HepG2 (cell line): ENCODE results near the gene LPXN. TPM values are rescaled to one million over a fixed set of nuclear protein-coding genes. Genes with fewer than 3 reads are reported as not detected.

Experiments
- ATAC-seq: fragments of 200-7000 bp; cut with Tn5 transposase; 3 replicates; pipeline ENCODE4 v1.9.1; 2020; ENCODE audit warnings: mild to moderate bottlenecking, moderate library complexity
- BruUV-seq: library from RNA; stranded (reverse); fragments of 400-500 nt; replicated peaks from 2 replicates; lab custom pipeline; 2021; lab: Mats Ljungman, UMichigan
- CTCF ChIA-PET: fragments of 300-600 bp; formaldehyde crosslinking; extraction: SDS; loops from one replicate; lab custom pipeline; 2021; ENCODE audit warnings: low total read pairs, inconsistent platforms, low intra/inter-chr PET ratio; lab: Yijun Ruan, JAX
- POLR2A ChIA-PET: fragments of 350-600 bp; sonication (Branson Sonifier 250); formaldehyde crosslinking; loops from one replicate; lab custom pipeline; 2020; ENCODE audit warnings: antibody characterized with exemption, inconsistent platforms; lab: Yijun Ruan, JAX
- DNase-seq: peaks from one replicate; pipeline ENCODE4 v3.0.0-alpha.2; 2015; ENCODE audit warnings: low spot score
- FAIRE-seq: peaks from 3 replicates; lab custom pipeline; 2011; peaks lifted over from hg19 to GRCh38; lab: Jason Lieb, UNC
- H2AFZ ChIP-seq: one replicate; pipeline ENCODE4 v1.6.1; 2011; ENCODE audit warnings: low read length, inconsistent platforms
- H3K27ac ChIP-seq: fragments of 300-600 bp; 3 replicates; pipeline ENCODE4 v1.8.0; 2011; ENCODE audit warnings: mixed run types, mild to moderate bottlenecking, mixed read lengths, low read length, inconsistent platforms; ENCODE audit not compliant: insufficient read depth; ENCODE audit errors: extremely low read length
- H3K27me3 ChIP-seq, 2 experiments: fragments of 200-600 bp in 1 of 2; 2 replicates in 1 of 2; 3 replicates in 1 of 2; pipeline versions ENCODE4 v1.6.0 to v1.8.0; 2011; ENCODE audit warnings: low read length in 2 of 2, mild to moderate bottlenecking in 2 of 2, moderate library complexity in 2 of 2, inconsistent platforms in 1 of 2; ENCODE audit not compliant: insufficient read depth in 2 of 2, control insufficient read depth in 1 of 2
- H3K36me3 ChIP-seq, 2 experiments: fragments of 200-600 bp in 1 of 2; replicated peaks in 1 of 2; 2 replicates in 1 of 2; 3 replicates in 1 of 2; pipeline versions ENCODE4 v1.5.1 to v1.8.0; 2011; ENCODE audit warnings: low read length in 2 of 2, inconsistent platforms in 1 of 2; ENCODE audit not compliant: insufficient read depth in 2 of 2, control insufficient read depth in 1 of 2
- H3K4me1 ChIP-seq: 2 replicates; pipeline ENCODE4 v1.5.1; 2012; ENCODE audit warnings: low read length, inconsistent platforms; ENCODE audit not compliant: insufficient read depth
- H3K4me2 ChIP-seq: 2 replicates; pipeline ENCODE4 v1.6.0; 2011; ENCODE audit warnings: low read depth, low read length, inconsistent platforms
- H3K4me3 ChIP-seq, 3 experiments: fragments of 200-600 bp in 1 of 3; sonication (generic), shearing (Covaris generic) in 1 of 3; replicated peaks in 1 of 3; 2 replicates each; pipeline ENCODE4 v1.5.1; 2011 to 2016; ENCODE audit warnings: low read length in 3 of 3, inconsistent platforms in 2 of 3, low read depth in 2 of 3, mild to moderate bottlenecking in 2 of 3, control low read depth in 1 of 3, mixed read lengths in 1 of 3; ENCODE audit not compliant: insufficient read depth in 1 of 3
- H3K79me2 ChIP-seq: one replicate; pipeline ENCODE4 v1.6.1; 2011; ENCODE audit warnings: low read length, inconsistent platforms; ENCODE audit not compliant: insufficient read depth
- H3K9ac ChIP-seq: 2 replicates; pipeline ENCODE4 v1.6.0; 2011; ENCODE audit warnings: mild to moderate bottlenecking, low read depth, low read length, inconsistent platforms; ENCODE audit not compliant: insufficient read depth
- H3K9me3 ChIP-seq: 2 replicates; pipeline ENCODE4 v1.5.1; 2012; ENCODE audit warnings: mild to moderate bottlenecking, low read length
- H4K20me1 ChIP-seq: 2 replicates; pipeline ENCODE4 v1.6.0; 2011; ENCODE audit warnings: inconsistent platforms, mild to moderate bottlenecking, low read length, moderate library complexity; ENCODE audit not compliant: insufficient read depth
- CREM ChIP-seq, 2 experiments: sonication (generic) in 1 of 2; formaldehyde crosslinking in 1 of 2; IDR thresholded peaks; 2 replicates each; pipeline versions ENCODE4 v1.4.0 to v1.6.1; 2016 to 2020; ENCODE audit warnings: antibody characterized with exemption in 1 of 2, mild to moderate bottlenecking in 1 of 2, missing genetic modification reagents in 1 of 2
- DBP ChIP-seq: sonication (generic); formaldehyde crosslinking; IDR thresholded peaks from 2 replicates; pipeline ENCODE4 v1.4.0; 2020; ENCODE audit warnings: missing genetic modification reagents; ENCODE audit errors: not compliant biosample characterization
- EED ChIP-seq: sonication (generic); formaldehyde crosslinking; IDR thresholded peaks from 2 replicates; pipeline ENCODE4 v1.5.0; 2020; ENCODE audit warnings: mild to moderate bottlenecking, missing genetic modification reagents
- ETS1 ChIP-seq: sonication (generic); formaldehyde crosslinking; IDR thresholded peaks from 2 replicates; pipeline ENCODE4 v1.4.0; 2020; ENCODE audit warnings: missing genetic modification reagents
- NPAS2 ChIP-seq: sonication (generic); formaldehyde crosslinking; IDR thresholded peaks from 2 replicates; pipeline ENCODE4 v1.8.0; 2022; ENCODE audit warnings: mild to moderate bottlenecking, missing genetic modification reagents, borderline replicate concordance
- SOX13 ChIP-seq, 3 experiments: fragments of 450-650 bp in 1 of 3; sonication (generic) in 1 of 3; formaldehyde crosslinking in 1 of 3; IDR thresholded peaks in 2 of 3; conservative IDR thresholded peaks in 1 of 3; 2 replicates each; pipeline versions ENCODE4 v1.5.0 to v1.6.1; 2016 to 2020; ENCODE audit warnings: antibody characterized with exemption in 1 of 3, mild to moderate bottlenecking in 1 of 3, missing compliant biosample characterization in 1 of 3, missing genetic modification reagents in 1 of 3, moderate library complexity in 1 of 3
- TBX3 ChIP-seq: fragments of 450-650 bp; IDR thresholded peaks from 2 replicates; pipeline ENCODE4 v1.6.1; 2017; ENCODE audit warnings: antibody characterized with exemption, mild to moderate bottlenecking, inconsistent platforms, borderline replicate concordance
- TGIF2 ChIP-seq: IDR thresholded peaks from 2 replicates; pipeline ENCODE4 v1.6.1; 2016; ENCODE audit warnings: control low read depth, missing compliant biosample characterization
- TP53 ChIP-seq: sonication (generic); formaldehyde crosslinking; conservative IDR thresholded peaks from 2 replicates; pipeline ENCODE4 v1.4.0; 2020; ENCODE audit warnings: missing genetic modification reagents
- ZBTB7A ChIP-seq: sonication (generic); formaldehyde crosslinking; IDR thresholded peaks from 2 replicates; pipeline ENCODE4 v1.8.0; 2022; ENCODE audit warnings: mild to moderate bottlenecking, missing genetic modification reagents
- ZNF18 ChIP-seq: sonication (generic); formaldehyde crosslinking; IDR thresholded peaks from 2 replicates; pipeline ENCODE4 v1.8.0; 2022; ENCODE audit warnings: mild to moderate bottlenecking, missing genetic modification reagents; ENCODE audit not compliant: insufficient replicate concordance
- WGBS: methylation state at CpG from one replicate; pipeline ENCODE4 v1.1.6; 2017; ENCODE audit warnings: low lambda C conversion rate; 5-methylcytosine and 5-hydroxymethylcytosine counted together
- in situ Hi-C: cut with HindIII; loops from 2 replicates; pipeline ENCODE4 v1.10.0; 2017; ENCODE audit warnings: low pct_unique_long_range_greater_than_20kb; ENCODE audit not compliant: extremely low pct_ligation_motif_present
- intact Hi-C: fragments of 100-400 bp; cut with micrococcal nuclease; formaldehyde crosslinking; loops from one replicate; pipeline ENCODE4 v1.10.0; 2022; ENCODE audit not compliant: unreplicated experiment
- polyA plus RNA-seq, 8 experiments: library from polyadenylated mRNA; depleted of rRNA in 3 of 8; stranded (reverse) in 7 of 8; unstranded in 1 of 8; fragments of >200 nt; fragmentation: Illumina TruSeq in 4 of 8; extraction: Trizol in 4 of 8; gene quantifications; 2 replicates each; pipeline versions ENCODE4 v1.2.1 to v1.2.3, GENCODE V29; 2011 to 2016; ENCODE audit warnings: low read depth in 4 of 8, missing spikeins in 1 of 8, mixed read lengths in 1 of 8; ENCODE audit not compliant: insufficient read depth in 1 of 8
- total RNA-seq, 5 experiments: library from RNA; depleted of rRNA; stranded (reverse); fragments of >200 nt; fragmentation: Illumina TruSeq; extraction: Trizol; gene quantifications; 2 replicates each; pipeline ENCODE4 v1.2.3, GENCODE V29; 2016; ENCODE audit warnings: low read depth in 1 of 5
- TF ChIP-seq, protein P1 (sequence below): sonication (generic); formaldehyde crosslinking; IDR thresholded peaks from 2 replicates; pipeline ENCODE4 v1.4.0; 2020; ENCODE audit warnings: missing genetic modification reagents, borderline replicate concordance

Gene LPXN
- total and polyA plus RNA-seq, 2 of the 13 experiments (the other 11 are each of a cell fraction or from before 2014, with no cell fraction given): 1.7 to 3.5 TPM

DNA sequence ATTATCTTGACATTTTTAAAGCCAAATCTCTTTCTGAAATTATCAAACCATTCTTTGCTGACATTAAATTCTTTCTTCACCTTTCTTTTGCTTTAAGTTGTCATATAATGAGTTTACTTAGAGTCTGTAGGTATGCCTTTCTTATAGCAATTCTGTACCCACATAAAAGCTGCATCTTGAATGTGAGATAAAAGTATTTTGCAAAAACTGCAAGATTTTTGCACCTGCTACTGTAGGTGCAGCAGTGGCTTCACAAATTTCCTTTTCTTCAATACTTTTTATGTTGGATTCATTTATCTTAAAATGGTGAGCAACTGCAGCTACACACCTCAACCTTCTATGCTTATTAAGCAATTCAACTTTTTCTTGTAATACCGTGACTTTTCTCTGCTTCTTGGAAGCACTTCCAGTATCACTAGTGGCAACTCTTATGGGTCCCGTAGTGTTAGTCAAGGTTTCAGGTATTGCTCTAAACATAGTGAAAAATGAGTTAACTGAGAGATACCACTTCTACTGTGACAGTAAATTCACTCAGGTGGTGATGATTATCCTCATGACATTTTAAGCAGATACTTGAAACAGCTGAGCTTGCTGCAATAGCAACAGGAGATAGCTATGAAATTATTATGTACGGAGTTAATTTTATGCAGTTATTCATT lies 22.0 kb upstream of the LPXN start (continued):
- TF ChIP-seq SOX13 (IDR thresholded peaks at IDR 0.05): no peak
- no peak for TF ChIP-seq SOX13 (CRISPR knock-in tag; conservative IDR thresholded peaks at IDR 0.05 in 1 of 2, IDR thresholded peaks at IDR 0.05 in 1 of 2)
- TF ChIP-seq CREM (IDR thresholded peaks at IDR 0.05): no peak
- TF ChIP-seq CREM (CRISPR knock-in tag; IDR thresholded peaks at IDR 0.05): no peak
- no peak for TF ChIP-seq NPAS2 (CRISPR knock-in tag)
- no peak for TF ChIP-seq TBX3
- TF ChIP-seq, protein P1, sequence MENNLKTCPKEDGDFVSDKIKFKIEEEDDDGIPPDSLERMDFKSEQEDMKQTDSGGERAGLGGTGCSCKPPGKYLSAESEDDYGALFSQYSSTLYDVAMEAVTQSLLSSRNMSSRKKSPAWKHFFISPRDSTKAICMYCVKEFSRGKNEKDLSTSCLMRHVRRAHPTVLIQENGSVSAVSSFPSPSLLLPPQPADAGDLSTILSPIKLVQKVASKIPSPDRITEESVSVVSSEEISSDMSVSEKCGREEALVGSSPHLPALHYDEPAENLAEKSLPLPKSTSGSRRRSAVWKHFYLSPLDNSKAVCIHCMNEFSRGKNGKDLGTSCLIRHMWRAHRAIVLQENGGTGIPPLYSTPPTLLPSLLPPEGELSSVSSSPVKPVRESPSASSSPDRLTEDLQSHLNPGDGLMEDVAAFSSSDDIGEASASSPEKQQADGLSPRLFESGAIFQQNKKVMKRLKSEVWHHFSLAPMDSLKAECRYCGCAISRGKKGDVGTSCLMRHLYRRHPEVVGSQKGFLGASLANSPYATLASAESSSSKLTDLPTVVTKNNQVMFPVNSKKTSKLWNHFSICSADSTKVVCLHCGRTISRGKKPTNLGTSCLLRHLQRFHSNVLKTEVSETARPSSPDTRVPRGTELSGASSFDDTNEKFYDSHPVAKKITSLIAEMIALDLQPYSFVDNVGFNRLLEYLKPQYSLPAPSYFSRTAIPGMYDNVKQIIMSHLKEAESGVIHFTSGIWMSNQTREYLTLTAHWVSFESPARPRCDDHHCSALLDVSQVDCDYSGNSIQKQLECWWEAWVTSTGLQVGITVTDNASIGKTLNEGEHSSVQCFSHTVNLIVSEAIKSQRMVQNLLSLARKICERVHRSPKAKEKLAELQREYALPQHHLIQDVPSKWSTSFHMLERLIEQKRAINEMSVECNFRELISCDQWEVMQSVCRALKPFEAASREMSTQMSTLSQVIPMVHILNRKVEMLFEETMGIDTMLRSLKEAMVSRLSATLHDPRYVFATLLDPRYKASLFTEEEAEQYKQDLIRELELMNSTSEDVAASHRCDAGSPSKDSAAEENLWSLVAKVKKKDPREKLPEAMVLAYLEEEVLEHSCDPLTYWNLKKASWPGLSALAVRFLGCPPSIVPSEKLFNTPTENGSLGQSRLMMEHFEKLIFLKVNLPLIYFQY: no peak
- TF ChIP-seq TP53 (CRISPR knock-in tag): no peak
- TF ChIP-seq EED (CRISPR knock-in tag): no peak

DNA sequence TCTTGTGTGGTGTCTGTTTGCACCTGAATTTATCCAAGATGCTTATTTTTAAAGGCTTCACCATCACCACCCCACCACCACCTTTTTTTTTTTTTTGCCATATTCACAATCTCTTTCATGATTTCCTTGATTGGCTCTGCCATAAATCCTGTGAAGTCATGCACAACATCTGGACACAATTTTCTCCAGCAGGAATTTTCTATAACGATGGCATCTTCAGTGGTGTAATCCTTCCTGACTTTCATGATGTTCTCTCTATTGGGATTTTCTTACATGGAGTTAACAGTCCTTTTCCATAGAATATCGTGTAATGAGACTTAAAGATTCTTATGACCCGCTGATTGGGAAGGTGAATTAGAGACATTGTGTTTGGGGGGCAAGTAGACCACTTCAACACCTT lies 21.0 kb upstream of the LPXN start:
- DNase-seq (no peak), ATAC-seq (no peak), FAIRE-seq (no peak)
- ChIA-PET POLR2A (no interaction called here), CTCF (no interaction called here)
- Histone ChIP-seq H2AFZ (no peak overlapping the region), H3K4me1 (peaks cover 62% of the 10 kb centered on the region), H4K20me1 (peaks cover 19% of the 10 kb centered on the region), H3K36me3 (peaks cover 2 to 18% of the 10 kb centered on the region in 2 experiments), H3K79me2 (peaks cover 94% of the 10 kb centered on the region), H3K9me3 (no peaks in the 10 kb centered on the region), H3K27ac (no peak overlapping the region), H3K4me2 (no peak overlapping the region), H3K9ac (no peak overlapping the region), H3K4me3 (no peak overlapping the region), H3K27me3 (no peaks in the 10 kb centered on the region)
- in situ Hi-C loops: no loop called here
- 97% methylated on average over 3 of the region's 3 CpGs for whole genome bisulfite sequencing
- intact Hi-C loops: no loop called here
- BruUV-seq: no TSS peak
- TF ChIP-seq ZBTB7A (no peak), ETS1 (CRISPR knock-in tag) (no peak), DBP (CRISPR knock-in tag) (no peak), ZNF18 (CRISPR knock-in tag) (no peak), TGIF2 (no peak)
